AG20443 (cell line): ENCODE measurements around the gene ARL16.

Source experiments
- DNase-seq: peaks from one replicate; pipeline ENCODE4 v3.0.0; 2012; ENCODE audit warnings: low spot score, mixed read lengths

ARL16 gene, protein sequence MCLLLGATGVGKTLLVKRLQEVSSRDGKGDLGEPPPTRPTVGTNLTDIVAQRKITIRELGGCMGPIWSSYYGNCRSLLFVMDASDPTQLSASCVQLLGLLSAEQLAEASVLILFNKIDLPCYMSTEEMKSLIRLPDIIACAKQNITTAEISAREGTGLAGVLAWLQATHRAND

DNA sequence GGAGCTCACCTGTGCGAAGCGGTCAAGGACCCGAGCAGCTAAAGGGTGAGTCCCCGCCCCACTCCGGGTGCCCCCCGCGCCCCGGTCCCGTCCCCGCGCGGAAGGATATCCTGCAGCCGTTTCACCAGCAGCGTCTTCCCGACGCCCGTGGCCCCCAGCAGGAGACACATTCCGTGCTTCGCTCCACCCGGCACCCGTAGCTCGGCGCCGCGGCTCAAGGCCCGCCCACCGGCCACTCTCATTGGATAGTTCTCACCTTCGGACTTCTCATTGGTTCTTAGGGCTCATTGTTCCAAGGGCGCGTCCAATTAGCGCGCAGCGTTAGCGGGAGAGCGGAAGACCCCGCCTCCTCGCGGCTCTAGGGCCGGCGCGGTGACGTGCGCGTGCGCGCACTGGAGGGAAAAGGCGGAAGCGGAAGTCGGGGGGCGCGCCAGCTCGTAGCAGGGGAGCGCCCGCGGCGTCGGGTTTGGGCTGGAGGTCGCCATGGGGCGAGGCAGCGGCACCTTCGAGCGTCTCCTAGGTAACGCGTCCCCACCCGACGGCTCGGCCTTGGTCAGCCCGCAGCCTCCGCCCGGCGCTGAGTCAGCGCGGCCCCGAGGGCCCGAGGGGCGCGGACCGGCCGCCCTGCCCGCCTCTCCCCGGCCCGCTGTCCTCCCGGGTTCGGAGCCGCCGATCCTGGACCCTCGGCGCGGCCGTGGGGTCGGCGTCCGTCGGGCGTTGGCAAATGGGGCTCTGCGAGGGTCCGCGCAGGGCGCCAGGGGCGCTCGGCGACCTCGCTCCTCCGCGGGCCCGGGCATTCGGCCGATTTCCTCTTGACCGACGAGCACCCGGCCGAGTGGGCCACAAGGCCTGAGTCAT is at the start of gene ARL16, which contains the start of gene HGS:
TSS of gene ARL16 (minus strand) at position 214 of the 858 bp plus-strand sequence. CDS start at position 170, 44 bp downstream.
TSS of gene HGS (plus strand) at position 428 of the 858 bp plus-strand sequence. CDS start at position 484, 56 bp downstream.
- peak; percentile 99 for DNase-seq

DNA sequence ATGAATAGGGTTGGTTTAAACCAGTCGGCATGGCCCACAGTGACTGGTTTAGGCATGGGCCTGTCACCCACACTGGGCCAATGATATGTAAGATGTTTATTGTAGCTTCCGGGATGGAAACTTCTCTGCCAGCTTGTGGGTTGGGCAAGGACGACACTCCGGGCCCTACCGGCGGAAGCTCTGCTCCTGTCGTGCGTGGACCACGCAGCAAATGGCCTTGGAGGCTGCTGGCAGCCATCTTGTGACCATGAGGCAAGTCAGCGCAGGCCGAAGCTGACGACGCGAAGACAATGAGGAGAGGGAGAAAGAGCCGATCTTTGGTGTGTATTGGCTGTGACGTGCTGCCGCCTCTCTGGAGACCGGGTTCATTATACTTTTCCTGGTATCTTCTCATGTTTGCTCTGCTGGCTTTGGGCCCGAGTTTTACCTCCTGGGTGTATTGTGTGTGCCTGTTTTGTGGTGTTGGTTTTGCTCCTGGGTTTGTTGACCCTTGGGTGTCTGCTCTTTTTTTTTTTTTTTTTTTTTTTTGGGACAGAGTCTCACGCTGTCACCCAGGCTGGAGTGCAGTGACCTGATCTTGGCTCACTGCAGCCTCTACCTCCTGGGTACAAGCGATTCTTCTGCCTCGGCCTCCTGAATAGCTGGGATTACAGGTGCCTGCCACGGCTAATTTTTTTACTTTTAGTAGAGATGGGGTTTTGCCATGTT is 43.9 kb upstream of the ARL16 start:
- no peak for DNase-seq

DNA sequence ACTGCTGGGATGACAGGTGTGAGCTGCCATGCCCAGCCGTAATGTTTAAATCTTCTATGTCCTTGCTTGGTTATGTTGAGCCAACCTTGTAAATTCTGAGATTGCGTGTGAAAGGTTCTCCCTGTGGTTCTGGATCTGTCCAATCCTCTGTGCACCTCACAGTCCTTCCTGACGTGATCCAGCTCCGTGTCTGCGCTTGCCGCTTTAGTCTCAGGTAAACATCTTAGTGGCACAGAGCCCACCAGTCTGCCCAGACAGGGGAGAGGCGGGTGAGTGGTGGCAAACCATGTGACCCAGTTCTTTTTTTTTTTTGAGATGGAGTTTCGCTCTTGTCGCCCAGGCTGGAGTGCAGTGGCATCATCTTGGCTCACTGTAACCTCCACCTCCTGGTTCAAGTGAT is 42.4 kb upstream of the ARL16 start:
- DNase-seq: no peak

DNA sequence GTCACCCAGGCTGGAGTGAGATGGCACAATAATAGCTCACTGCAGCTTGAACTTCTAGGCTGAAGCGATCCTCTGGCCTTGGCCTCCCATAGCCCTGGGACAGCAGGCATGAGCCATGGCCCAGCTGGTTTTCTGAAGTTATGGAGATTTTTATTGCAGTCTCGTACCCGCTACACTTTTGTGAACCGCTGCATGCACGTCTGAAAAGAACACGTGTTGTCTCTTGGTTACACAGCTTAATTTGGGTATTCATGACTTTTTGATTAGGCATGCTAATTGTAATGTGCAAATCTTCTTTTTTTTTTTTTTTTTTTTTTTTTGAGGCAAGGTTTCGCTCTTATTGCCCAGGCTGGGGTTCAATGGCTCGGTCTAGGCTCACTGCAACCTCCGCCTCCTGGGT is 41.8 kb upstream of the ARL16 start:
- DNase-seq: no peak

DNA sequence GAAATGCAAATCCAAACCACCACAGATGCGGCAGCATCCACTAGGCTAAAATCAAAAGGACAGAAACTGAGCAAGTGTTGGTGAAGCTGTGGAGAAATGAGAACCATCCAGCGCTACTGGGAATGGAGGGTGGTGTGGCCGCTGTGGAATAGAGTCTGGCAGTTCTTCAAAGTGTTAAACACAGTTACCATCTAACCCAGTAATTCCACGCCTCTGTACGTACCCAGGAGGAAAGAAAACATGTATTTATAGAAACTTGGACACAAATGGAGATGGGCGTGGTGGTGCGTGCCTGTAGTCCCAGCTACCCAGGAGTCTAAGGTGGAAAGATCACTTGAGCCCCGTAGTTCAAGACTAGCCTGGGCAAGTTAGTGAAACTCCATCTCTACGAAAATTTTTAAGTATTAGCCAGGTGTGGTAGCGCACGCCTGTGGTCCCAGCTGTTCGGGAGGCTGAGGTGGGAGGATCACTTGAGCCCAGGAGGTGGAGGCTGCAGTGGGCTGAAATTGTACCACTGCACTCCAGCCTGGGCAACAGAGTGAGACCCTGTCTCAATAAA is 40.1 kb upstream of the ARL16 start:
- DNase-seq: no peak

DNA sequence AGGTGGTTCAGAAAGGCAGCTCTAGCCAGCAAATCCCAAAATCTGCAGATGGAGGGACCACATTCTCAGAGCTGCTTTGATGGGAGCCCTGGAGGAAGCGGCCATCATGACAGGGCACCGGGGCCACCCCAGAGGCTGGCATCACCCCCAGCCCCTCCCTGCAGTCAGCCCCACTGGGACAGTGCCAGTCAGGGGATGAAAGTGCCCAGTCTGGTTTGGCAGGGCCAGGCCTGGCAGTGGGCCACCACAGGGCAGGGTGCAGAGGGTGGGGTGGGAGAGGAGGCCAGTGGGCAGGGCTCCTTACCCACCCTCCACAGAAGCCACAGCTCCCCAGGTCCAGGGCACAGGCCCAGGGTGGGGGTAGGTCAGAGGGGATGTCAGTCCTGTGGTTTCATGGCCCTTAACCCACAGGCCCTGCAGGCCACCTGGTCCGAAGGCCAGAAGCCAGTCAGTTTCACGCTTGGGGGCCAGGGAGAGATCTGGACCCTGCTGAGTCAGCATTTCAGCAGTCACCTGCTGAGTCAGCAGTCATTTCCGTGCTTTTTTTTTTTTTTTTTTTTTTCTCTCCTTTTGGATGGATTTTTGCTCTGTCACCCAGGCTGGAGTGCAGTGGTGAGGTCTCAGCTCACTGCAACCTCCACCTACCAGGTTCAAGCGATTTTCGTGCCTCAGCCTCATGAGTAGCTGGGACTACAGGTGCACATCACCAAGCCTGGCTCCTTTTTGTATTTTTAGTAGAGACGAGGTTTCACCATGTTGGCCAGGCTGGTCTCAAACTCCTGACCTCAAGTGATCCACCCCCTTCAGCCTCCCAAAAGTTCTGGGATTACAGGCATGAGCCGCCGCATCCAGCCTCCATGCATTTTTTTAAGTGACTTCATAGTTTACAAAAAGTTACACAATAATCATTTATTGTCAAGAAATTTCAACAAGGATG is 38.9 kb upstream of the ARL16 start:
- no peak for DNase-seq

DNA sequence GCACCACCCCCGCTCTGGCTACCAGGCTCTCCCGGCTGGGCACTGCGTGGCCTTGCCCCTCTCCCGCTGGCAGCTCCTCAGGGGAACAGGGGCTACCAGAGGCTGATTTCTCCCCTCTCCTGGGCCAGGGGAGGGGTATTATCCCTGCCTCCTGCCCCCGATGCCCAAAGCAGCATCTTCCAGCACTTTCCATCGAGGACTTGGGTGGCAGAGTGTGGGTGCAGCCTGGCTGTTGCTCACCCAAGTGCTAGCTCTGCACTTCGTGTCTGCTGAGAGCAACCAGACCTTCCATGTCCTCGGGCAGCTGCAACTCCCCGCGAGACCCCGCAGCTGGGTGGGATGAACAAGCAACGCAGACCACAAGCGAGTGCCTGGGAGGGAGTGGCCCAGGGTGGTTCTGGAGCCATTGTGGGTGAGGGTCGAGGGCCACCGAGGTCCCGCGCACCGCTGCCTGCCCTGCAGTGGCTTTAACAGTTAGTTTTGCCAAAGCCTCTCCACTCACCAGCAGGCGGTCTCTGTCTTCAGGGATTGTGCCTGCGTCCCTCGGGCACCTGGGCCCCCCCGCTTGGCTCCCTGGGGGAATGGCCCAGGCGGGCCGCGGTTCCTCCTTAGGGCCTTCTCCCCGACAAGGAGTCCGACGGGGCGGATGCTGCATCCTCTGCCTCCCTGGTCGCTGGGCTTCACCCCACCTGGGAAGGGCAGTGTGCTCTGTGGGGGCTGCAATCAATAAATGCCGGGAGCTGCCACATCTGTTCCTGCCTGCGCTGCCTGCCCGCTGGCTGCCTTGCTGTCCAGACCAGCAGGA is 36.9 kb upstream of the ARL16 start:
- no peak for DNase-seq

DNA sequence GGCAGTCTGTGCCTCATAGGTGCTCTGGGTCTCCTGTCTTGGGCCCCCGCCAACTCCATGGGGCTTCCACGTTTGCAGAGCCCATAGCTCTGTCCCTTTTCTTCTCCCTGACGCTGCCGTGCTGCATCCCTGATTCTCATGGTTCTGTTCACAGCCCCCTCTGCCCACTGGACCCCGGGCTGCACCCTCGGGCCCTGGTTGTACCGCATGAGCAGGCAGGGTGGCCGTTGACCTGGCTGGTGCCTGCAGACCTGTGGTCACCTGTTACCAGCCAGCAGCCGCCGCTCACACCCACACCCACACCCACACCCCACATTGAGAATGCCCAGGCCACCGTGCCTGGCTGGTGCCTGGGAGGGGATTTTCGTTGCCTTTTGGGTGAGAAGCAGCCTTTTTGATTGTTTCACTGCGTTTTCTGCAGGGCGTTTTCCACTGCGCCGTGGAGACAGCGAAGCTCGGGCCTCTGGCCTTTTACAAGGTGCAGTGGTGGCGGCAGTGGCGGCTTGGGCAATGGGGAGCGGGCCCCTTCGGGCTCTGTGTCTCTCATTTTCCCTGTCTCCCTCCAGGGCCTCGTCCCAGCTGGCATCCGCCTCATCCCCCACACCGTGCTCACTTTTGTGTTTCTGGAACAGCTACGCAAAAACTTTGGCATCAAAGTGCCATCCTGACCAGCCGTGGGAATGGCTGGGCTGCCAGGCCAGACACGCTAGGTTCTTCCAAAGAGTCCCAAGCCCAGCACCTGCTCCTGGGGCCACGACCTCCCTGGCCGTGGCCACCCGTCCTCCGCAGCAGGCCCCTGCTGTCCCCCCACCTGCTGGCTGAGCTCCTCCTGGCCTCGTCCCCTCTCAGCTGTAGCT is 36.0 kb upstream of the ARL16 start:
- DNase-seq: no peak

DNA sequence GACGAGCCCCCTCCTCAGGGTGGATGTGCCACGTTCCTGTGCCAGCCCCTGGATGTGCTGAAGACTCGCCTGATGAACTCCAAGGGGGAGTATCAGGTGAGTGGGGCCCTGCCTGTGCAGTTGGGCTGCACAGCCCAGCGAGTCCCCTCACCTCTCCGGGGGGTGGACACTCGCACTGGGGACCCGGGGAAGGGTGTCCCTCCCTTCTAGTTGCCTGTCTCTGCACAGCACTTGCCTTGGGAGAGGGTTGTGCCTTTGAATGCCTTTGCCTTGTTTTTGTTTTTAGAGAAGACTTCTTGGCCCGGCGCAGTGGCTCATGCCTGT is 34.1 kb upstream of the ARL16 start:
- DNase-seq: no peak

DNA sequence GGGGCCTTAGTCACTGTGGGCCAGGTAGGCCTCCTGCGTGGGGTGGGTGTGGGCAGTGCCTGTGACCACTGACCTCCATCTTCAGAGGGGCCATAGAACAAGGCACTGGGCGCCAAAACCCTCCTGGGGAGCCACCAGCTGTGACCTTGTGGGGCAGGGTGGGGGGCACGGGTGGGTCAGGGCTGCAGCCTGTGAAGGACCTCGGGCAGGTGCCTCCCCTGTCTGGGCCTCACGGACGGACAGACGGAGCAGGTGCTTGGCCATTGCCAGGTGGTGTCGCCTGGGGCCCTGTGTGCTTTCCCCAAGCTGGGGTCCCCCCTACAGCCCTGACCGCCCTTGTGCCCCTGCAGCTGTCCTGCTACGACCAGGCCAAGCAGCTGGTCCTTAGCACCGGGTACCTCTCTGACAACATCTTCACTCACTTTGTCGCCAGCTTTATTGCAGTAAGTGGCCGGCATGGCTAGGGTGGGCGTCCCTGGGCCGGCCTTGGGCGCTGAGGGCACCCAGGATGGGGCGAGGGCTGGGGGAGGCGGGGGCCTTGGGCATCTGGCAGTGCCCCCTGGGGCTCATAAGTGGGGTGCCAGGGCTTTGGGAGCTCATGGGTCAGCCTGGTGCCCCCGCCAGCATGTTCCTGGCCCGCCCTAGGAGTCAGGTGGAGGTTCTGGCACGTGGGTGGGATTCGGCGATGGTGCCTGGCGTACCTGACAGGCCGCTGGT is 33.6 kb upstream of the ARL16 start:
- no peak for DNase-seq

DNA sequence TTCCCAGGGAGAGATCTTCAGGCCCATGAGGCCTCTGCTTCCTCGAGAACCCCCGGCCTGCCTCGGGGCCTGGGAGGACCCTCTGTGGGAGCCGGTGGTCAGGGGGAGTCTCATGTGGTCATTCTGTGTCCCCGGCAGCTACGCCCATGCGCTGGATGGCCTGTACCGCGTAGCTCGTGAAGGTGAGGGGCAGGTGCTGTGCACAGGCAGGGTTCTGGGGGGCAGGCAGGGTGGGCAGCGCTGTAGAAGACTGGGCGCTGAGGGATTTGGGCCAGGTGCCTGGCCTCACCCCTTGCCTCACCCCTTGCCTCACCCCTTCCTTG is 33.0 kb upstream of the ARL16 start:
- no peak for DNase-seq

DNA sequence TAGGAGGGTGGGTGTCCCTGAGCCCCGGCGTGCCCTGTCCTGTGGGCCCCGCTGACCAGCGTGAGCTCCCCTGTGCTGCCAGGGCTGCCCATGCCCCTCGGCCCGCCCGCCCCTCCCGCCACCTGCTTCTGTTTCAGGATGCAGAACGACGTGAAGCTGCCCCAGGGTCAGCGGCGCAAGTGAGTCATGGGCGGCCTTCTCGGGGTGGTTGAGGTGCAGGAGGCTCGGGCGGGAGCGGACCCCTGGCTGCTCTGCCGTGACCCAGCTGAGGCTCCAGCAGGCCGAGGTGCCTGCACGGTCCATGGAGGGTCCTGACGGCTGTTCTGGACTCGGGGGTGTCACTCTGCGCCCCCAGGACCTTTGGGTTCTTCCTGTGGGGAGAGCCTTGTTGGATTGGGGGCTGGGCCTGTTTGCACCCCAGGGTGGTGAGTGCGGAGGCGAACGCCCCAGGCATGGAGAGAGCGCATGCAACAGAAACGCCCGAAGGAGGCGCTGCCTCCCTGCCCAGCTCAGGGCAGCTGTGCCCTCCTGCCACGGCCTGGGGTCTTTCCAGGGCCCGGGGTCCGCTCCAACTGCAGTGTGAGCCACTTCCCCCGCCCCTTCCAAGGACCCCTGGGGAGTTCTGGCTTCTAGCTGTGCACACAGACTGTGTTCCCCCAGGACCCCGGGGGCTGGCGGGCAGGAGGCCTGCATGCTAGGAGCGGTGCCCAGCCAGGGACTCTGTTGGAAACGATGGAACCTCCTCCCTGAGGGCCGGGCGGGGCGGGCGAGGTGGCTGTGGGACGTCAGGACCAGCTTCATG is 32.5 kb upstream of the ARL16 start:
- no peak for DNase-seq

DNA sequence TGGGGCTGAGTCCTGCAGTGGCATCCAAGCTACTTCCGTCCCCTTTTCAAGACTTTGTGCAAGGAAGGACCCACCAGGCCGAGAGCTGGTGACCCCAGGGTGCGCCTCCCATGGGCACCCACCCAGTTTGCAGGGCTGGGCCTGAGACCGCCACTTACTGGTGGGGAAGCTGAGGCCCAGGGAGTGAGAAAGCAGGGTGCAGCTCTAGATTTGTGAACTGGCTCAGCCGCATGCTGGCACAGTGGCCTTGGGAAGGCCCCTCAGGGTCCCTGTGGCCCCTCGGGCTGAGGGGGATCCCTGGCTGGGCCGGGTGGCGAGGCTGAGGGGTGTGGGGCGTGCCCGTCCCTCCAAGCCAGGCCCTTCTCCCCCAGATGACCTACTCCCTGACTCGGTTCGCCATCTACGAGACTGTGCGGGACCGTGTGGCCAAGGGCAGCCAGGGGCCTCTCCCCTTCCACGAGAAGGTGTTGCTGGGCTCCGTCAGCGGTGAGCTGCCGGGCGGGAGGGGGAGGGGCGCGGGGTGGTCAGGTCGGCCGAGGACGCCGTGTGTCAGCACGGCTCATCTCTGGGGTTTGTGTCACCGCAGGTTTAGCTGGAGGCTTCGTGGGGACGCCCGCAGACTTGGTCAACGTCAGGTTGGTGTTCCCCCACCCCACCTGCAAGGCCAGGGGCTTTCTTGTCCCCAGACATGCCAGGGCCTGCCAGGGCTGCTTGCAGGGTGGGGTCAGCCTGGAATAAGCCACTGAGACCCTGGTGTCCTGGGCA is 31.7 kb upstream of the ARL16 start:
- DNase-seq: no peak

DNA sequence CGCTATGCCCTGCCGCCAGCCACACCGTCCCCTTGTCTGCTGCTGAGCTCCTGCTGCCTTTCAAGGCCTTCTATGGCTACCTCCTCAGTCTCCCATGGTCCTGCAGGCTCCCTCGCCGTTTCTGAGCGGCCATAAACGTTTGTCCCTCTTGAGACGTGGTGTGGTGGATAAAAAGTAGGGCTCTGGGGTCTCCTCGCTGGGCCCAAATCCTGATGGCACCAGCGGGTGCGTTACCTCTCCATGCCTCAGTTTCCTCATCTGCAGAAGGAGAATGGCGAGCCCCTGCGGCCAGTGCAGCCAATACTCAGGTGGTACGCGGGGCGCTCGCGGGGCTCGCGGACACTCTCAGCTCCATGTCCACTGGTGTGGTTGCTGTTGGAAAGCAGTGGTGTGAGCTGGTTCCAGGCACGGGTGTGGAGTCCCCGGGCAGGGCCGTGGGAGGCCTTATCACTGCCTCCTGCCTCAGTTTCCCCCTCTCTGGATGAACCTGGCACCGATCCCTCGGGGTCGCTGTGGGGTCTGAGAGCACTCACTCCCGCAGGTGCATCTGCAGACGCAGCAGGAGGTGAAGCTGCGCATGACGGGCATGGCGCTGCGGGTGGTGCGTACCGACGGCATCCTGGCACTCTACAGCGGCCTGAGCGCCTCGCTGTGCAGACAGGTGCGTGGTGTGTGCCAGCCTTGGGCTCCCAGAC is 31.0 kb upstream of the ARL16 start:
- DNase-seq: no peak

DNA sequence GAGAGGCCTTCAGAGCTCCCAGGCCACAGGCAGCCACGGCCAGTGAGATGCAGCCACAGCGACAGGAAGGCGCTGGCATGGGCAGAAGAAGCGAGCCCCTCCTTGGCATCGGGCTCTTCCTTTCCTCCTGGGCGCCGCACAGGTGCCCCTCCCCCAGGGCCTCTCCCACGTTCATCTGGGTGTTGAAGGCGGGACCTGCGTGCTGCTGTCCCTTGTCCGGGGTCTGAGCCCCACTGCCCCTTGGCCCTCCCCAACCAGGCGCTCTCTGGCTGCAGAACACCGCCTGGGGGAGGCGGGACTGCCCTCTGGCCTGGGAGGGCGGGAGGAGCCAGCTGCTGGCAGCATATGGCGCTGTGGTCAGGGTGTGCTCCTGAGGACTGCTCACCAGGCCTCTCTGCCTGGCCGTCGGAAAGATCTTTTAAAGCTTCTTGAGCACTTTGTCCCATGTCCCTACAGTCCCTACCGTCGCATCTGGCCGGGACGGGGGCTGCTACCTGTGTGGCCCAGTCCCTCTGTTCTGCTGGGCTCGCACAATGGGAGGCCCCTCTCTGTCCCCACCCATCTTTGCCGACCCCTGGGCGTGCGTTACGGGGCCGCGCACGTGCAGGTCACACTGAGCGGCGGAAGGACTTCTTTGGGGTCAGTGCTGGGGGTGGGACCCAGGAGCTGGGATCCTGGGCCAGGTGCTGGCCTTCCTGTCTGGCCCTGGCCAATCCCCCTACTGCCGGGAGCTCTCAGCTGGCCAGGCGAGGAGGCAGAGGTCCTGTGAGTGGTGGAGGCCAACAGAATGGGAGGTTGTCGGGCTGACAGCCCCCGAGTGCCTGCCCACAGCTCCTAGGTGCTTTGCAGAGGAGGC is 30.2 kb upstream of the ARL16 start:
- DNase-seq: no peak

DNA sequence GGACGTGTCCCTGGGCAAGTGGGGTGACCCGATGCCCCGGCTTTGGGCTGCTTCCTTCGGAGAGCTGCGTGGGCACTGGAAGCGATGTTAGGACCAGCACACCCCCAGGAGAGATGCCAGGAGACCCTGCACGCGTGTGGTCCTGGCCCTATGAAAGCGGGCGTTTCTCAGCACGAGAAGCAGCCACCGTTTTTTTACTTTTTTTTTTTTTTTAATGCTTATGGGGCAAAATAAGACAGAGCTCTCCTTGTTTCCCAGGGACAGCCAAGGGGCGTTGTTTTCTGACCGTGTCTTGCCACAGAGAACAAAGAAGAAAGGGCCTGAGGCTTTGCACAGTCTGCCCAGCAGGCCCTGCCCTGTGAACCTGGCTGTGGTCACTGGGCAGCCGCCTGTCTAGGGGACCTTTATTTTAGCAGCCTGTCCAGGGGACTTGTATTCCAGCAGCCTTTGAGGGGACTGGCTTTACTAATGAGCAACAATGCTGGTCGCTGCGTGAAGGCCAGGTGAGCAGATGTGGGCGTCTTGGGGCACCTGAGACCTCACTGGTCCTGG is 29.5 kb upstream of the ARL16 start:
- DNase-seq: no peak
